BJ (cell line): ENCODE measurements around the gene OR4F15. TPM values are rescaled to one million over a fixed set of nuclear protein-coding genes. Genes with fewer than 3 reads are reported as not detected.
A peak's percentile ranks its signal among the peaks of the same experiment; 100 is the strongest.

Source experiments
- CTCF ChIA-PET: fragments of 350-600 bp; formaldehyde crosslinking; extraction: SDS; loops from one replicate; lab custom pipeline; 2021; ENCODE audit warnings: antibody characterized with exemption, inconsistent platforms; lab: Yijun Ruan, JAX
- POLR2A ChIA-PET: fragments of 300-600 bp; sonication (Branson Sonifier 250); formaldehyde crosslinking; extraction: SDS; loops from one replicate; lab custom pipeline; 2021; ENCODE audit warnings: antibody characterized with exemption; lab: Charles Lee
- DNase-seq: peaks from one replicate; pipeline ENCODE4 v3.0.0-alpha.2; 2011; ENCODE audit warnings: low read depth
- H3K27me3 ChIP-seq: 2 replicates; pipeline ENCODE4 v1.6.0; 2011; ENCODE audit warnings: low read length; ENCODE audit not compliant: control insufficient read depth, insufficient read depth
- H3K36me3 ChIP-seq: 2 replicates; pipeline ENCODE4 v1.5.1; 2011; ENCODE audit warnings: low read length; ENCODE audit not compliant: control insufficient read depth, insufficient read depth
- H3K4me3 ChIP-seq: 2 replicates; pipeline ENCODE4 v1.5.1; 2011; ENCODE audit warnings: low read depth, mild to moderate bottlenecking, control low read depth, low read length
- CTCF ChIP-seq: IDR thresholded peaks from 2 replicates; pipeline ENCODE4 v1.5.1; 2011; ENCODE audit warnings: low read depth, mild to moderate bottlenecking, control low read depth, inconsistent platforms, low read length, moderate library complexity; ENCODE audit not compliant: insufficient read depth
- polyA plus RNA-seq: library from polyadenylated mRNA; depleted of rRNA; stranded (reverse); fragments of >200 nt; gene quantifications from 2 replicates; pipeline ENCODE4 v1.2.3, GENCODE V29; 2011

Gene OR4F15
- polyA plus RNA-seq, 1 experiment = not detected

GRCh38 chr15:101808201-101808600 is 3.8 kb upstream of the OR4F15 start:
- ChIA-PET CTCF (interaction anchor here (1.4 kb wide), 1 partner anchor 10 kb away, joined by 4 read pairs; no protein-coding TSS in a partner anchor), POLR2A (no interaction called here)
- Histone ChIP-seq H3K27me3 (no peaks in the 10 kb centered on the region), H3K36me3 (no peaks in the 10 kb centered on the region), H3K4me3 (no peak overlapping the region)
- no peak for DNase-seq
- TF ChIP-seq CTCF = no peak

GRCh38 chr15:101810456-101810855 is 1.5 kb upstream of the OR4F15 start:
- POLR2A ChIA-PET = no interaction called here

GRCh38 chr15:101810876-101811275 is 1.1 kb upstream of the OR4F15 start:
- TF ChIP-seq CTCF = no peak
- no peak overlapping the region for H3K4me3 ChIP-seq
- CTCF ChIA-PET = interaction anchor here (1.5 kb wide), 1 partner anchor 9 kb away, joined by 4 read pairs; no protein-coding TSS in a partner anchor
- no peak for DNase-seq
- POLR2A ChIA-PET = no interaction called here
- H3K36me3 ChIP-seq = no peaks in the 10 kb centered on the region
- H3K27me3 ChIP-seq = no peaks in the 10 kb centered on the region

More at GRCh38 chr15:101810456-101810855, 1.5 kb upstream of the OR4F15 start:
- no peaks in the 10 kb centered on the region for H3K36me3 ChIP-seq
- H3K4me3 ChIP-seq = no peak overlapping the region
- DNase-seq = no peak
- no peaks in the 10 kb centered on the region for H3K27me3 ChIP-seq
- CTCF ChIA-PET = interaction anchor here (1.5 kb wide), 1 partner anchor 9 kb away, joined by 4 read pairs; no protein-coding TSS in a partner anchor
- TF ChIP-seq CTCF = no peak

- ChIA-PET POLR2A (interaction anchor here (0.5 kb wide), 1 partner anchor 551 kb away, joined by 4 read pairs; no protein-coding TSS in a partner anchor), CTCF (interaction anchor here (0.6 to 1.0 kb wide), 3 partner anchors 10 to 740 kb away, joined by 3 to 5 read pairs (median 3); no protein-coding TSS in a partner anchor)
- TF ChIP-seq CTCF = no peak
Observed at GRCh38 chr15:101813803-101814534, 2.0 kb downstream of the OR4F15 start.

GRCh38 chr15:101820781-101821180 is 8.8 kb downstream of the OR4F15 start:
- CTCF ChIA-PET = no interaction called here
- Histone ChIP-seq H3K36me3 (no peaks in the 10 kb centered on the region), H3K27me3 (no peaks in the 10 kb centered on the region), H3K4me3 (no peak overlapping the region)
- no peak for TF ChIP-seq CTCF
- POLR2A ChIA-PET = no interaction called here
- no peak for DNase-seq

More at GRCh38 chr15:101813803-101814534, 2.0 kb downstream of the OR4F15 start:
- peak; percentile 57 for DNase-seq
- no peak overlapping the region for H3K4me3 ChIP-seq
- H3K36me3 ChIP-seq = no peaks in the 10 kb centered on the region
- no peaks in the 10 kb centered on the region for H3K27me3 ChIP-seq
